GM12878 (cell line): ENCODE data around the gene GPER1. TPM values are rescaled to one million over a fixed set of nuclear protein-coding genes. Genes with fewer than 3 reads are reported as not detected.
"Not testable (repeated sequence)": the region's sequence is repeated elsewhere in the genome, so short reads cannot be mapped to it uniquely, and the experiment has no call there.

ENCODE experiments used
- ATAC-seq: fragments of 200-7000 bp; cut with Tn5 transposase; 3 replicates; pipeline ENCODE4 v1.9.1; 2020; ENCODE audit warnings: mild to moderate bottlenecking, moderate library complexity
- BruUV-seq: library from RNA; stranded (reverse); fragments of 400-500 nt; replicated peaks from 2 replicates; lab custom pipeline; 2021; lab: Mats Ljungman, UMichigan
- CTCF ChIA-PET: fragments of 300-600 bp; sonication (Branson Sonifier 250); formaldehyde crosslinking; extraction: SDS; loops from one replicate; lab custom pipeline; 2021; ENCODE audit warnings: inconsistent platforms; lab: Yijun Ruan, JAX
- POLR2A ChIA-PET: fragments of 350-600 bp; formaldehyde crosslinking; extraction: SDS; loops from one replicate; lab custom pipeline; 2021; ENCODE audit warnings: inconsistent platforms; lab: Charles Lee
- RAD21 ChIA-PET: fragments of 300-600 bp; sonication (Branson Sonifier 250); formaldehyde crosslinking; loops from one replicate; lab custom pipeline; 2023; ENCODE audit warnings: antibody characterized with exemption; ENCODE audit not compliant: unreplicated experiment; lab: Charles Lee
- SMC1A ChIA-PET: fragments of 300-600 bp; sonication (Branson Sonifier 250); formaldehyde crosslinking; loops from one replicate; lab custom pipeline; 2023; ENCODE audit not compliant: unreplicated experiment, uncharacterized antibody; lab: Charles Lee
- DNase-seq: peaks from one replicate; pipeline ENCODE4 v3.0.0-alpha.2; 2011; ENCODE audit warnings: low read depth, low spot score
- FAIRE-seq: peaks from 3 replicates; lab custom pipeline; 2011; peaks lifted over from hg19 to GRCh38; lab: Jason Lieb, UNC
- H2AFZ ChIP-seq: 2 replicates; pipeline ENCODE4 v1.6.0; 2011; ENCODE audit warnings: low read depth, low read length, control low read depth; ENCODE audit not compliant: control insufficient read depth
- H3K27ac ChIP-seq: 2 replicates; pipeline ENCODE4 v1.5.1; 2011; ENCODE audit warnings: control low read depth; ENCODE audit not compliant: control insufficient read depth, insufficient read depth
- H3K27me3 ChIP-seq, 2 experiments: replicated peaks in 1 of 2; 2 replicates each; pipeline versions ENCODE4 v1.6.0 to v1.6.1; 2011; ENCODE audit warnings: low read length in 1 of 2; ENCODE audit not compliant: control insufficient read depth in 2 of 2, insufficient read depth in 2 of 2
- H3K36me3 ChIP-seq, 2 experiments: 2 replicates each; pipeline ENCODE4 v1.5.1; 2011; ENCODE audit warnings: low read length in 1 of 2; ENCODE audit not compliant: control insufficient read depth in 2 of 2, insufficient read depth in 2 of 2
- H3K4me1 ChIP-seq: 2 replicates; pipeline ENCODE4 v1.6.1; 2011; ENCODE audit warnings: mild to moderate bottlenecking, low read length, moderate library complexity, mixed read lengths; ENCODE audit not compliant: control insufficient read depth, insufficient read depth
- H3K4me2 ChIP-seq: 2 replicates; pipeline ENCODE4 v1.6.0; 2011; ENCODE audit warnings: control low read depth; ENCODE audit not compliant: control insufficient read depth, insufficient read depth
- H3K4me3 ChIP-seq: fragments of 200-600 bp; sonication (generic); 2 replicates; pipeline ENCODE4 v1.5.1; 2016
- H3K79me2 ChIP-seq: 2 replicates; pipeline ENCODE4 v1.6.0; 2011; ENCODE audit warnings: low read length; ENCODE audit not compliant: control insufficient read depth, insufficient read depth
- H3K9ac ChIP-seq: 2 replicates; pipeline ENCODE4 v1.8.0; 2011; ENCODE audit warnings: low read length, control low read depth, mixed read lengths; ENCODE audit not compliant: control insufficient read depth, insufficient read depth
- H3K9me3 ChIP-seq: replicated peaks from 3 replicates; pipeline ENCODE4 v1.5.1; 2011; ENCODE audit warnings: mild to moderate bottlenecking, low read length; ENCODE audit not compliant: control insufficient read depth, insufficient read depth
- H4K20me1 ChIP-seq: 2 replicates; pipeline ENCODE4 v1.6.0; 2011; ENCODE audit not compliant: control insufficient read depth, insufficient read depth
- SRF ChIP-seq, 2 experiments: IDR thresholded peaks; 2 replicates each; pipeline ENCODE4 v1.6.1; 2011; ENCODE audit warnings: low read depth in 2 of 2, low read length in 2 of 2, mild to moderate bottlenecking in 1 of 2, moderate library complexity in 1 of 2
- ZBTB40 ChIP-seq: fragments of 450-650 bp; IDR thresholded peaks from 2 replicates; pipeline ENCODE4 v1.6.1; 2016; ENCODE audit warnings: mild to moderate bottlenecking, moderate library complexity, borderline replicate concordance
- WGBS: methylation state at CpG from one replicate; pipeline ENCODE4 v1.1.6; 2016; ENCODE audit warnings: low lambda C conversion rate; ENCODE audit not compliant: insufficient replicate concordance, insufficient coverage; ENCODE audit errors: missing lambda C conversion rate; 5-methylcytosine and 5-hydroxymethylcytosine counted together
- in situ Hi-C: fragments of 300-500 bp; cut with MboI; formaldehyde crosslinking; loops from 9 replicates; pipeline ENCODE4 v1.14.3; 2018; ENCODE audit warnings: mixed read lengths
- intact Hi-C: fragments of 100-400 bp; cut with micrococcal nuclease; formaldehyde crosslinking; loops from one replicate; pipeline ENCODE4 v1.14.2; 2022; ENCODE audit not compliant: unreplicated experiment
- polyA plus RNA-seq, 11 experiments: library from polyadenylated mRNA; depleted of rRNA in 4 of 11; unstranded in 6 of 11; stranded (reverse) in 5 of 11; fragments of >200 nt; fragmentation: Nextera tagmentation in 4 of 11; fragmentation: Illumina TruSeq in 1 of 11; extraction: Ambion mirVana in 4 of 11; extraction: Trizol in 1 of 11; gene quantifications; 1 replicate in 1 of 11; 2 replicates in 10 of 11; pipeline versions ENCODE4 v1.2.1 to v1.2.3, GENCODE V29; 2011 to 2016; ENCODE audit warnings: inconsistent platforms in 2 of 11, missing spikeins in 2 of 11, low read depth in 1 of 11
- total RNA-seq, 4 experiments: library from RNA; depleted of rRNA in 3 of 4; stranded (reverse); fragments of >200 nt in 3 of 4; fragmentation: Illumina TruSeq in 1 of 4; extraction: Trizol in 1 of 4; gene quantifications; 2 replicates each; pipeline versions ENCODE4 v1.2.1 to v1.2.3, GENCODE V29; 2013 to 2021

Gene GPER1
- total and polyA plus RNA-seq, 10 of the 15 experiments (the other 5 are each of a cell fraction or from before 2014, with no cell fraction given) = 0.03 to 6.5 (median 2.6) TPM

- Histone ChIP-seq H3K79me2 (no peaks in the 10 kb centered on the region), H4K20me1 (no peaks in the 10 kb centered on the region), H3K4me1 (no peaks in the 10 kb centered on the region), H3K4me3 (no peak overlapping the region), H3K27ac (no peak overlapping the region), H3K36me3 (no peaks in the 10 kb centered on the region; a peak in 1 of 4 replicates), H3K4me2 (no peak overlapping the region), H2AFZ (no peak overlapping the region), H3K9me3 (no peaks in the 10 kb centered on the region; the same call in 2 of the 3 replicates), H3K27me3 (no peaks in the 10 kb centered on the region), H3K9ac (no peak overlapping the region)
- POLR2A ChIA-PET = interaction anchor here (0.6 kb wide), 1 partner anchor 13 kb away, joined by 4 read pairs; no protein-coding TSS in a partner anchor
- in situ Hi-C loops (no loop called here), intact Hi-C loops (no loop called here)
- no peak for ATAC-seq
- SMC1A ChIA-PET = interaction anchor here (1.2 kb wide), 1 partner anchor 81 kb away, joined by 3 read pairs; no protein-coding TSS in a partner anchor
- RAD21 ChIA-PET = no interaction called here
- no peak for DNase-seq
- no peak for FAIRE-seq
- whole genome bisulfite sequencing = 62% methylated on average over 18 of the region's 61 CpGs
- CTCF ChIA-PET = interaction anchor here (1.2 to 3.3 kb wide), 3 partner anchors 13 to 102 kb away, joined by 4 to 13 read pairs (median 5); no protein-coding TSS in a partner anchor
- TF ChIP-seq ZBTB40 = no peak
- 0 out of 4 replicates have a peak, but pooled peaks of 1 of the 2 experiments have one; percentile 24 for TF ChIP-seq SRF (IDR thresholded peaks at IDR 0.05; ENCODE audit: low read depth in 2 of 2, low read length in 2 of 2)
- BruUV-seq = no TSS peak
Observed at GRCh38 chr7:1073142-1073977, 14.6 kb upstream of the GPER1 start.

GRCh38 chr7:1074018-1074417, 13.9 kb upstream of the GPER1 start:
- SMC1A ChIA-PET = interaction anchor here (1.2 kb wide), 1 partner anchor 81 kb away, joined by 3 read pairs; no protein-coding TSS in a partner anchor
- H3K9ac ChIP-seq, H3K9me3 ChIP-seq, BruUV-seq, intact Hi-C loops, ATAC-seq, POLR2A ChIA-PET, in situ Hi-C loops, H3K36me3 ChIP-seq, H3K27me3 ChIP-seq, H4K20me1 ChIP-seq, DNase-seq, FAIRE-seq, RAD21 ChIA-PET, H3K27ac ChIP-seq, H2AFZ ChIP-seq, H3K79me2 ChIP-seq, H3K4me2 ChIP-seq, H3K4me1 ChIP-seq, H3K4me3 ChIP-seq: not testable (repeated sequence)
- whole genome bisulfite sequencing = 94% methylated on average over 17 of the region's 43 CpGs
- CTCF ChIA-PET = interaction anchor here (1.4 to 3.3 kb wide), 3 partner anchors 81 to 102 kb away, joined by 4 to 13 read pairs (median 9); no protein-coding TSS in a partner anchor
